ENCODE data around the gene FSTL1. TPM values are rescaled to one million over a fixed set of nuclear protein-coding genes. Genes with fewer than 3 reads are reported as not detected.

The FSTL1 gene
- total and polyA plus RNA-seq, 2 experiments from 2014 or later: 142 to 353 TPM

GRCh38 chr3:120433662-120434331 is 17.0 kb downstream of the FSTL1 start:
- no peaks in the 10 kb centered on the region for H3K9me3 ChIP-seq (ENCODE audit: low read depth)
- no peak overlapping the region for H3K4me3 ChIP-seq
- DNase-seq (ENCODE audit: low read depth in 1 of 2, low spot score in 1 of 2): no peak
- H3K27me3 ChIP-seq: no peaks in the 10 kb centered on the region
- H3K36me3 ChIP-seq: no peaks in the 10 kb centered on the region
- H3K4me1 ChIP-seq (ENCODE audit: low read depth): peaks cover 28% of the 10 kb centered on the region
- TF ChIP-seq, protein P1, sequence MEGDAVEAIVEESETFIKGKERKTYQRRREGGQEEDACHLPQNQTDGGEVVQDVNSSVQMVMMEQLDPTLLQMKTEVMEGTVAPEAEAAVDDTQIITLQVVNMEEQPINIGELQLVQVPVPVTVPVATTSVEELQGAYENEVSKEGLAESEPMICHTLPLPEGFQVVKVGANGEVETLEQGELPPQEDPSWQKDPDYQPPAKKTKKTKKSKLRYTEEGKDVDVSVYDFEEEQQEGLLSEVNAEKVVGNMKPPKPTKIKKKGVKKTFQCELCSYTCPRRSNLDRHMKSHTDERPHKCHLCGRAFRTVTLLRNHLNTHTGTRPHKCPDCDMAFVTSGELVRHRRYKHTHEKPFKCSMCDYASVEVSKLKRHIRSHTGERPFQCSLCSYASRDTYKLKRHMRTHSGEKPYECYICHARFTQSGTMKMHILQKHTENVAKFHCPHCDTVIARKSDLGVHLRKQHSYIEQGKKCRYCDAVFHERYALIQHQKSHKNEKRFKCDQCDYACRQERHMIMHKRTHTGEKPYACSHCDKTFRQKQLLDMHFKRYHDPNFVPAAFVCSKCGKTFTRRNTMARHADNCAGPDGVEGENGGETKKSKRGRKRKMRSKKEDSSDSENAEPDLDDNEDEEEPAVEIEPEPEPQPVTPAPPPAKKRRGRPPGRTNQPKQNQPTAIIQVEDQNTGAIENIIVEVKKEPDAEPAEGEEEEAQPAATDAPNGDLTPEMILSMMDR (IDR thresholded peaks at IDR 0.05; ENCODE audit: low read depth, low read length): no peak
- no peak overlapping the region for H3K27ac ChIP-seq

DNA sequence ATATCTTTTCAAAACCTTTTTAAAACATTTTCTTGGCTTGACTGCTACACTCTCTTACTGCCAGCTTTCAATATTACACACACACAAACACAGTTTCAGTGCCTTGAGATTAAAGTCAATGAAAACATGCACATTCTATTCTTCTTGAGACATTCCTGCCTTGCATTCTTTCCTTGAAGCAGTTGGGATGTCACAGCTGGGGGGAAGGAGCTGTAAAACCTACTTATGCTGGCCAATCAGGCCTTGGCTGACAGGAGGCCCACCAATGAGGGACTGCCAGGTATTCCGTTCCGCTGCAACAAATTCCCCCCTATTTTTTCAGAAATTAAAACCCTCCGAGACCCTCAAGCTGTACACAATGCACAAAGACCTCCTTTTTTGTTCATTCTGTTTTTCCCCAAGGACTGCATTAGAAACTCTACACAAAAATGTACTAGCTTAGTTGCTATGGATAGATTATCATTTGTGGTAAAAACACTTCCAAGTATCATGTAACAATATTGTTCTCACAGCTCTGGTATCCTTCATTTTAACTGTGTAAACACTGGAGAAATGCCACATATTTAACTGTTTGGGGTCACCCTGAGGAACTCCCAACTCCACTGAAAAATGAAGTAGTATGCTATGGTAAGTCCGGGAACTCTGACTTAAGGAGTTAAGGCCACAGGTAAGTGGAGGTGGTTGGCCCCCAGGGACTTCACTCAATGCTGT is 18.5 kb downstream of the FSTL1 start:
- Histone ChIP-seq H3K4me1 (ENCODE audit: low read depth) (peaks cover 28% of the 10 kb centered on the region), H3K36me3 (no peaks in the 10 kb centered on the region), H3K4me3 (no peak overlapping the region), H3K27me3 (no peaks in the 10 kb centered on the region), H3K9me3 (ENCODE audit: low read depth) (no peaks in the 10 kb centered on the region), H3K27ac (no peak overlapping the region)
- DNase-seq (ENCODE audit: low read depth in 1 of 2, low spot score in 1 of 2): peak in 1 of 2 donors; percentile 96
- TF ChIP-seq, protein P1 (IDR thresholded peaks at IDR 0.05; ENCODE audit: low read depth, low read length): no peak

GRCh38 chr3:120429921-120430361 is 20.9 kb downstream of the FSTL1 start:
- TF ChIP-seq, protein P1 (IDR thresholded peaks at IDR 0.05; ENCODE audit: low read depth, low read length): no peak
- Histone ChIP-seq H3K27me3 (no peaks in the 10 kb centered on the region), H3K27ac (no peak overlapping the region), H3K4me1 (ENCODE audit: low read depth) (peaks cover 13% of the 10 kb centered on the region), H3K9me3 (ENCODE audit: low read depth) (no peaks in the 10 kb centered on the region), H3K4me3 (no peak overlapping the region), H3K36me3 (no peaks in the 10 kb centered on the region)
- no peak for DNase-seq (ENCODE audit: low read depth in 1 of 2, low spot score in 1 of 2)

GRCh38 chr3:120428924-120429323 is 21.9 kb downstream of the FSTL1 start:
- no peak overlapping the region for H3K27ac ChIP-seq
- no peaks in the 10 kb centered on the region for H3K9me3 ChIP-seq (ENCODE audit: low read depth)
- TF ChIP-seq, protein P1 (IDR thresholded peaks at IDR 0.05; ENCODE audit: low read depth, low read length): no peak
- DNase-seq (ENCODE audit: low read depth in 1 of 2, low spot score in 1 of 2): no peak
- peaks cover 13% of the 10 kb centered on the region for H3K4me1 ChIP-seq (ENCODE audit: low read depth)
- H3K36me3 ChIP-seq: no peaks in the 10 kb centered on the region
- no peak overlapping the region for H3K4me3 ChIP-seq
- no peaks in the 10 kb centered on the region for H3K27me3 ChIP-seq

DNA sequence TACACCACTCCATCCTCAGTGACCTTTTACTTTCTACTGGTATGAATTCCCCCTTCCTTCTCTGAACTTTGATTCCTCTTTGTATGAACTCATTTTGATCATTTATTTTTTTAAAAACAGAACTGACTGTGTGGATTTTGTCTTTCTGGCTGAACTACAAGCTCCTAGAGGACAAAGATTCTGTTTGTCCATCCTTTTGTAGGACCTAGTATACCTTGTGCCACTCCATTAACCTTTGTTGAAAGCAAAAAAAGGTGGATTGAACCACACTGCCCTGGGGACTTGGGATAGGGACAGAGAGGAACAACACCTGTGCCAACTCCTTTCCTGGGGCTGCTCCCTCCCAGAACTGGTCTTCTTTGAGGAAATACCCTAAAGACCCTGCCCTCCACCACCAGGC is 23.6 kb downstream of the FSTL1 start:
- TF ChIP-seq, protein P1 (IDR thresholded peaks at IDR 0.05; ENCODE audit: low read depth, low read length): no peak
- DNase-seq (ENCODE audit: low read depth in 1 of 2, low spot score in 1 of 2): no peak
- Histone ChIP-seq H3K27me3 (no peaks in the 10 kb centered on the region), H3K4me1 (ENCODE audit: low read depth) (peaks cover 24% of the 10 kb centered on the region), H3K4me3 (no peak overlapping the region), H3K27ac (no peak overlapping the region), H3K9me3 (ENCODE audit: low read depth) (no peaks in the 10 kb centered on the region), H3K36me3 (no peaks in the 10 kb centered on the region)

All from cardiac muscle cell (in vitro differentiated cells and primary cell).